ENCODE results near the gene OR52A5. TPM values are rescaled to one million over a fixed set of nuclear protein-coding genes. Genes with fewer than 3 reads are reported as not detected.

Gene OR52A5
- total RNA-seq, 1 donor = not detected

GRCh38 chr11:5083602-5084001 lies 54.6 kb downstream of the OR52A5 start:
- TF ChIP-seq, protein P1, sequence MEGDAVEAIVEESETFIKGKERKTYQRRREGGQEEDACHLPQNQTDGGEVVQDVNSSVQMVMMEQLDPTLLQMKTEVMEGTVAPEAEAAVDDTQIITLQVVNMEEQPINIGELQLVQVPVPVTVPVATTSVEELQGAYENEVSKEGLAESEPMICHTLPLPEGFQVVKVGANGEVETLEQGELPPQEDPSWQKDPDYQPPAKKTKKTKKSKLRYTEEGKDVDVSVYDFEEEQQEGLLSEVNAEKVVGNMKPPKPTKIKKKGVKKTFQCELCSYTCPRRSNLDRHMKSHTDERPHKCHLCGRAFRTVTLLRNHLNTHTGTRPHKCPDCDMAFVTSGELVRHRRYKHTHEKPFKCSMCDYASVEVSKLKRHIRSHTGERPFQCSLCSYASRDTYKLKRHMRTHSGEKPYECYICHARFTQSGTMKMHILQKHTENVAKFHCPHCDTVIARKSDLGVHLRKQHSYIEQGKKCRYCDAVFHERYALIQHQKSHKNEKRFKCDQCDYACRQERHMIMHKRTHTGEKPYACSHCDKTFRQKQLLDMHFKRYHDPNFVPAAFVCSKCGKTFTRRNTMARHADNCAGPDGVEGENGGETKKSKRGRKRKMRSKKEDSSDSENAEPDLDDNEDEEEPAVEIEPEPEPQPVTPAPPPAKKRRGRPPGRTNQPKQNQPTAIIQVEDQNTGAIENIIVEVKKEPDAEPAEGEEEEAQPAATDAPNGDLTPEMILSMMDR (IDR thresholded peaks at IDR 0.05; ENCODE audit: insufficient read depth, low read depth, low read length) = no peak
- H3K4me3 ChIP-seq (ENCODE audit: low read depth, low read length) = no peak overlapping the region
- DNase-seq (ENCODE audit: low read depth) = no peak

- H3K4me3 ChIP-seq (ENCODE audit: low read depth, low read length) = no peak overlapping the region
- no peak for DNase-seq (ENCODE audit: low read depth)
- TF ChIP-seq, protein P1 (IDR thresholded peaks at IDR 0.05; ENCODE audit: insufficient read depth, low read depth, low read length) = no peak
These were observed 56.8 kb downstream of the OR52A5 start for GRCh38 chr11:5081405-5081804.

Other genes with a start within 250 kb of the OR52A5 start
- not detected in 2 replicates for gene OR51A7, start 234.6 kb downstream of the OR52A5 start, total RNA-seq
- not detected in 2 replicates for gene OR51G2, start 219.0 kb downstream of the OR52A5 start, total RNA-seq
- gene OR51G1, start 214.0 kb downstream of the OR52A5 start, total RNA-seq = not detected in 2 replicates
- gene OR51A4, start 190.8 kb downstream of the OR52A5 start, total RNA-seq = not detected in 2 replicates
- gene OR51A2, start 182.6 kb downstream of the OR52A5 start, total RNA-seq = not detected in 2 replicates
- not detected in 2 replicates for gene OR51L1, start 143.5 kb downstream of the OR52A5 start, total RNA-seq
- gene OR52J3, start 91.8 kb downstream of the OR52A5 start, total RNA-seq = not detected in 2 replicates
- gene OR52E2, start 78.7 kb downstream of the OR52A5 start, total RNA-seq = not detected in 2 replicates
- gene OR52E1, start 68.8 kb downstream of the OR52A5 start, total RNA-seq = not detected in 2 replicates
- not detected in 2 replicates for gene OR52A1, start 16.4 kb upstream of the OR52A5 start, total RNA-seq
- not detected in 2 replicates for gene OR51V1, start 62.3 kb upstream of the OR52A5 start, total RNA-seq
- gene HBB, start 88.7 kb upstream of the OR52A5 start, total RNA-seq = not detected in 2 replicates
- gene HBD, start 96.1 kb upstream of the OR52A5 start, total RNA-seq = 0.32 and 0.43 TPM in 2 replicates
- gene HBG1, start 111.5 kb upstream of the OR52A5 start, total RNA-seq = not detected in 2 replicates
- gene HBG2, start 116.4 kb upstream of the OR52A5 start, total RNA-seq = not detected in 2 replicates
- 0.97 and 1.7 TPM in 2 replicates for gene HBE1, start 131.6 kb upstream of the OR52A5 start, total RNA-seq
- 0.43 TPM in 1 of 2 replicates, not detected in the other for gene OR51B4, start 163.6 kb upstream of the OR52A5 start, total RNA-seq
- gene OR51B2, start 185.9 kb upstream of the OR52A5 start, total RNA-seq = not detected in 2 replicates
- gene OR51B5, start 205.2 kb upstream of the OR52A5 start, total RNA-seq = 0.32 and 0.43 TPM in 2 replicates
- not detected in 2 replicates for gene OR51B6, start 213.2 kb upstream of the OR52A5 start, total RNA-seq
- gene OR51M1, start 245.5 kb upstream of the OR52A5 start, total RNA-seq = under 0.01 TPM in 1 of 2 replicates, not detected in the other